HG03342 (cell line): Measurements from ENCODE around the gene QSOX2.

Experiments used
- ATAC-seq: cut with Tn5 transposase; IDR thresholded peaks from one replicate; pipeline ENCODE4 v1.9.1; 2021; ENCODE audit warnings: mild to moderate bottlenecking, moderate library complexity; ENCODE audit not compliant: unreplicated experiment

The QSOX2 gene

DNA sequence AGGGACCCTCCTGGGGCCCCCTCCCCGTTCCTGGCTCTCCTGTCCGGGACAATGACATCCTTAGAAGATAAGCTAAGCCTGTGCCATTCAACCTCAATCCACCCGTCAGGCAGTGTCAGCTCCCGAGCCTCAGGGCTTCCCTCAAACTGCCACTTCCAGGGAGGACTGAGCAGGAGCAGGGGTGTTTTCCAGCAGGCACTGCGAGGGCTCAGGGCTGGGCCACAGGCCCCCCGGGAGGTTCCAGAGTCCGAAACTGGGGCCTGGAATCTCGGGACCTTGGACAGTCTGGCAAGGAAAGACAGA is 66.9 kb downstream of the QSOX2 start:
- no peak for ATAC-seq

GRCh38 chr9:136178061-136178772 is 67.4 kb downstream of the QSOX2 start:
- ATAC-seq, result no peak

DNA sequence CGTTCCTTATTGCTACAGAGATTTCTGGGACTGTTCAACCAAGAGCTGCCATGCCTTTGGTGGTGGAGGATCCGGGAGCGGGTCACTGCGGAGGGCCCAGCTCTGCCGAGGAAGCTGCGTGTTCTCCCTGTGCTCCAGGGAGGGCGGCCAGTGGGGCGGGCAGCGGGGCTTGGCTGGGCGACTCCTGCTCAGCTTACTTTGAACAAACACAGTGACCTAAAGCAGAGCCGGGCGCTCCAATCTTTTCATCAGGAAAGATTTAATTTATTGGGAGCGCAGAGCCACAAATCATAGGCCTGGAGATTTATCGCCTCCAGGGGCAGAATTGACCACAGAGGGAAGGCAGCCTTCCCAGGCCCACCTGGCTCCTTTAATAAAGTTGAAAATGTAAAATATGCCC is 68.4 kb downstream of the QSOX2 start:
- no peak for ATAC-seq

- ATAC-seq, result no peak
Measured at GRCh38 chr9:136175616-136176197, 69.9 kb downstream of the QSOX2 start.

DNA sequence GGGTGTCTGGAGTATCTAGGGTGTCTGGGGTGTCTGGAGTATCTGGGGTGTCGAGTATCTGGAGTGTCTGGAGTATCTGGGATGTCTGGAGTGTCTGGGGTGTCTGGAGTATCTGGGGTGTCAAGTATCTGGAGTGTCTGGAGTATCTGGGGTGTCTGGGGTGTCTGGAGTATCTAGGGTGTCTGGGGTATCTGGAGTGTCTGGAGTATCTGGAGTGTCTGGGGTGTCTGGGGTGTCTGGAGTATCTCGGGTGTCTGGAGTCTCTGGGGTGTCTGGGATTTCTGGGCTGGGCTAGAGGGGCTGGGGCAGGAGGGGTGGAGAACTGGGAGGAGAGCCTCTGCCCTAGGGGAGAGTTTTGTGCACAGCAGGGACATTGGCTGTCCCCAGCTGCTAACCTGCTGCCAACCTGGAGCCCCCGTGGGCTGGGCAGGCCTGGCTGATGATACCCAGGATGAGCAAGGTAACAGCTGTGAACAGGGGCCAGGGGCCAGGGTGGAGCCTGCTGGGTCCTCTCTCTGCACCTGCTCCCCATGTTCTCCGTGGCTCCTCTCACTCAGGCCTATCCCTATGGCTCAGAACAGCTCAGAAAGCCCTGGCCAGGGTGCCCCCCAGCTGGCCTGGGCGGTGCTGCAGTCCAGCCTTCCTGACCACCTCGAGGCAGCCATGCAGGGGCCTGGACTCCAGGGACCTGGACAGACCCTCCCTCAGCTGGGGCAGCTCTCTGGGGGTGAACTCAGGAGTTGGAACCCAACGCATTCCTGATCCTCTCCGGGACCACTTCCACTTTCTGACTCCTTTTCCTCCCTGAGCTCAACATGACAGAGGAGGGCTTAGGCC is 70.6 kb downstream of the QSOX2 start:
- ATAC-seq, result no peak

GRCh38 chr9:136173648-136174290 is 71.8 kb downstream of the QSOX2 start:
- ATAC-seq, result no peak

- ATAC-seq, result no peak
Measured at GRCh38 chr9:136172412-136173079, 73.1 kb downstream of the QSOX2 start.

DNA sequence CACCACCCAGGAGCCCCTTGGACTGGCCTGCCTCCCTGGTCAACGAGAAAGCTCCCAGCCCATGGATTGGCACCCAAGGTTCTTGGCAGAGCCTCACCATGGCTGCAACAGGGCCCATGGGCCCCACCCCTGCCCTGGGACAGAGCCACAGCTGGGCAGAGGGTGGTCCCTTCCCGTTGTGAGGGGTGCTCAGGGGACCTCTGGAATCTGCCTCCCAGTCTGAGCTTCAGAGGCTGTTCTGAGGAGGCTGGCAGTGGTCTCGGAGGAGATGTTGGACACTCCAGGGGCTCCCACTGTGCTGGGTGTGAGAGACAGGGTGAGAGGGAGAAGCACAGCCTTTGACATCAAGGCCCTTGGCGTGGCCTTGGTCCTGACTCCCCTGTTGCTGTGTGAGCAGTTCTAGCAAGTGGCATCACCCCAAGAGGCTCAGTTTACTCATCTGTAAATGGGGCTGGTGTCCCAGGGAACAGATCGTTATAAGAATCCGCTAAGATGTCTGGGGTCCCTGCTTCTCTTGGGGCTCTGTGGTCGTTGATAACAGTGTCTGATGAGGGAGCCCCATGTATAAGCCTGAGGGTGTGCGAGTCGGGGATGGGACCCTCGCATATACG is 73.7 kb downstream of the QSOX2 start:
- no peak for ATAC-seq

DNA sequence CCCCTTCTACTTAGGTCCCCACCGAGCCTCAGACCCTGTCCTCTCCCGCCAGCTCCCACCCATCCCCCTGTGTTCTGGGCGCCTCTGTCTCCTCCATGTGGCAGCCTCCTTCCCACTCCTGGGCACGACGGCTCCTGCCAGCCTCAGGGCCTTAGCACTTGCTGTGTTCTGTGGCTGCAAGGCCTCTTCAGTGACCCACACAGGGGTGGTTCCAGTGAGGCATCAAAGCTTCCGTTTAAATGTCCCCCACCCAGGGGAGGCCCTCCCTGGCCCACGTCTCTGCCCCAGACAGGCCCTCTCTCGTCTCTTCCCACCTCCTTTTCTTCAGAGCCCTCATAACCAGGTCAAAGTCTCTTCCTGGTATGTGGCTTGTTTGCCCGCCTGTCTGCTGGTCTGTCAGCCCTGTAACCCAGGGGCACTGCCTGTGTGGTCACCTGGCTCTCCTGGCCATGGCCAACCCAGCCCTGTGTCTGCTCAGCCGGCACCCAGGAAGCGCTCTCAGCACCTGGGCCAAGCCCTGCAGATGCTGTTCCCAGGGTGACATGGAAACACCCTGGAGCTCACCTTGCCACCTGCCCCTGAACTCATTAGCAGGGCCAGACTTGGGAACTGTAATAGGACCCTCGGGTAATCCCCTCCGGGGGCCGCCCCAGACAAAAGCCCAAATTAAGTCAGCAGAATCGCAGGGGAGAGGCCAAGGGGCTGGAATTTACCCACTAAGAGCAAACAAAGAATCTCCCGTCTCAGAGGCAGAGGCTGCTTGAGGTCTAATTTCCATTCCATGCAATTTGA is 74.4 kb downstream of the QSOX2 start:
- no peak for ATAC-seq

DNA sequence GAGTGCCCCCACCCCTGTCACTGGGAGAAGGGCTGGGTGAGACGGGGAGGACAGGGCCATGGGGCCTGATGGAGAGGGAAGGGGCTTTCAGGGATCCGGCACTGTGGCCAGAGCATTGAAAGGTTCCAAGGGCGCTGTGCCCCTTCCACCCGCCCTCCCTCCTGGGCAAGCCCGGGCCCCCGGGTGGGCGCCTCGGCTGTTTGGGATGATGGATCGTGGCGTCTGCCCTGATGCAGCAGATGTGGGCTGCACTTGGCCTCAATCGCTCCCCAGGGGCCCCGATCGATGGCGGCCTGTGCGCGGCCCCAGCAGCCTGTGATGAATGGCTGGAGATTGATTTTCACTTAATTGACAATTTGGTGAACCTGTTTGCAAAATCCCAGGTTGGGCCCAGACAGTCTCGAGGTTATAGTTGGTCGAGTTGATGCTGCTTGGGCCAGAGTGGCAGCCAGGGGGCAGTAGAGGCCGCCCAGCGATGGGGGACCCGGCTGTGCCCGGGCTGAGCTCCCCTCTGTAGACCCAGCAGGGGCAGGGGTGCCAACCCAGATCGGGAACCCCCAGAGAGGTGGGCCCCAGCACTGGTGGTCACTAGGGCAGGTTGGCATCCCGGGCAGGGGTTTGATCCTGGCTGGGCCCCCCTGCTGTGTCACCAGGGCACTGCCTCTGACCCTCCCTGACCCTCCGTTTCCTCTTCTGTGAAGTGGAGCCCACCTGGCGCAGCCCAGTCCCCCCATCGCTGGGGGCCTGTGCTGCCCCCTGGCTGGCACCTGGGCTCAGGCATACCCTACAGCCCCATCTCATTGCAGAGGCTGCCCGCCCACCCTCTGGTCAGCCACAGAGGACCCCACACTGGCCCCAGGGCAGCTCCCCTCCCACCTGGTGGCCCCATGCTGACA is 75.4 kb downstream of the QSOX2 start:
- no peak for ATAC-seq

- no peak for ATAC-seq
Measured at GRCh38 chr9:136169495-136169894, 76.1 kb downstream of the QSOX2 start.

DNA sequence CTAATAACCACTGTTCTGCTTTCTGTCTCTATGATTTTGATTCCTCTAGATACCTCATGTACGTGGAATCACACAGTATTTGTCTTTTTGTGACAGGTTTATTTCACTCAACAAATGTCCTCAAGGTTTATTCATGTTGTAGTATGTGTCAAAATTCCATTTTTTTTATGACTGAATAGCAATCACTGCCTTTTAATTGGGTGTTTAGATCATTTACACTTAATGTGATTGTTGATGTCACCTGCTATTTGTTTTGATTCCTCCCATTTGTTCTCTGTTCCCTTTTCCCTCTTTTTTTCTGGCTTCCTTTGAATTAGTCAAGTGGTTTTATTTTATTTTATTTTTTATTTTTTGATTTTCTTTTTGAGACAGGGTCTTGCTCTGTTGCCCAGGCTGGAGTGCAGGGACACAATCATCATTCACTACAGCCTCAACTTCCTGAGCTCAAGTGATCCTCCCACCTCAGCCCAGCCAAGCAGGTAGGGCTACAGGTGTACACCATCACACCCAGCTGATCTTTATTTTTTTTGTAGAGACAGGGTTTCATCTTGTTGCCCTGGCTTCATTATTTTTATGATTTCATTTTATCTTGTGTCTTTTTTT is 82.3 kb downstream of the QSOX2 start:
- no peak for ATAC-seq

GRCh38 chr9:136160995-136161610 is 84.5 kb downstream of the QSOX2 start:
- ATAC-seq, result no peak

GRCh38 chr9:136160381-136160841 is 85.2 kb downstream of the QSOX2 start:
- ATAC-seq, result no peak

- no peak for ATAC-seq
Measured at GRCh38 chr9:136159851-136160250, 85.8 kb downstream of the QSOX2 start.

DNA sequence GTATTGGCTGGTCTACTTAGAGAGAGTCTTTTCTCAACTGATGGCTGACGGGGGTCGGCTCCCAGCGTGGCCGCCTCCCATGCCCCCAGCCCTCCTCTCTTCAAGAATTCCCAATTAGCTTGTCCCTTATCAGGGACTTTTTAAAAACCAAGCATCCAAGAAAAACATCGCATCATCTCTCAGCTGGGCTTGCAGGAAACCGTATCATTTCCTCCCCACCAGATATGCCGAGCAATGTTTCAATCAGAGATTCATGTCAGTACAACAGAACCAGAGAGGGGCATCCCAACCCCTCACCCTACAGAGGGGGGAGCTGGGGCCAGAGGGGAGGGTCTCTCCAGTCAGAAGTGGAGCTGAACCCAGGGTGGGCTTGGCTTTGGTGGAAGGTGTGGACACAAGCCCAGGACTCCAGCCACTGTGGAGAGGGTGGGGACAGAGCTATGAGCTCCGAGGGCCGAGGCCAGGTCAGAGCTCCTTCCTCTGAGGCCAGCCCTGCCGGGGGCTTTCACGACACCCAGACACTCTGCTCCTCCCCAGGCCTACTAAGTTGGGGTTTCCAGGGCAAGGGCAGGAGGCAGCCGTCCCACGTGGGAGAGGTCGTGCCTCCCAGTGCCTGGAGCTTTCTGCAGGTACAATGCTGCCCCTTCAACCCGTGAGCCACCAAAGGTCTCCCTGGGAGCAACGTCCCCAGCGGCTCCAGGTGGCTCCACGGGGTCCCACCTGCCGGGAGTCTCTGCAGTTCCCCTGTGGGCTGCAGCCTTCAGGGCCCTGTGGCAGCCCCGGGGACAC is 87.9 kb downstream of the QSOX2 start:
- ATAC-seq, result no peak
